ENCODE data around the gene TPP1. TPM values are rescaled to one million over a fixed set of nuclear protein-coding genes. Genes with fewer than 3 reads are reported as not detected.

Gene TPP1
- total and polyA plus RNA-seq, 10 of the 15 experiments (the other 5 are each of a cell fraction or from before 2014, with no cell fraction given), result 7.5 to 64.6 (median 38.3) TPM

- Histone ChIP-seq H3K27ac (ENCODE audit: control insufficient read depth, insufficient read depth) (no peak overlapping the region), H4K20me1 (ENCODE audit: control insufficient read depth, insufficient read depth) (no peaks in the 10 kb centered on the region), H3K4me2 (ENCODE audit: control insufficient read depth, insufficient read depth) (no peak overlapping the region), H3K4me1 (ENCODE audit: control insufficient read depth, insufficient read depth, low read length) (no peaks in the 10 kb centered on the region), H2AFZ (ENCODE audit: control insufficient read depth, low read depth, low read length) (no peak overlapping the region), H3K27me3 (replicated peaks in 1 of 2; ENCODE audit: control insufficient read depth in 2 of 2, insufficient read depth in 2 of 2, low read length in 1 of 2) (no peaks in the 10 kb centered on the region), H3K36me3 (ENCODE audit: control insufficient read depth in 2 of 2, insufficient read depth in 2 of 2, low read length in 1 of 2) (no peaks in the 10 kb centered on the region), H3K4me3 (no peak overlapping the region), H3K9me3 (replicated peaks; ENCODE audit: control insufficient read depth, insufficient read depth, low read length) (no peaks in the 10 kb centered on the region), H3K9ac (ENCODE audit: control insufficient read depth, insufficient read depth, low read length) (no peak overlapping the region), H3K79me2 (ENCODE audit: control insufficient read depth, insufficient read depth, low read length) (no peaks in the 10 kb centered on the region)
- 25% methylated on average over 4 of the region's 4 CpGs for WGBS (ENCODE audit: insufficient coverage, insufficient replicate concordance, low lambda C conversion rate, missing lambda C conversion rate)
- ChIA-PET POLR2A (interaction anchor here (0.9 to 2.6 kb wide), 2 partner anchors 54 to 62 kb away, joined by 3 to 7 read pairs; partner anchors contain the start of gene TAF10), RAD21 (ENCODE audit: unreplicated experiment) (interaction anchor here (0.6 to 2.9 kb wide), 6 partner anchors 14 to 226 kb away, joined by 3 to 17 read pairs (median 4); partner anchors contain the start of genes ILK and MRPL17), CTCF (interaction anchor here (0.6 to 3.6 kb wide), 8 partner anchors 11 to 135 kb away, joined by 3 to 40 read pairs (median 8); partner anchors contain the start of gene MRPL17), SMC1A (ENCODE audit: uncharacterized antibody, unreplicated experiment) (interaction anchor here (0.7 to 3.1 kb wide), 8 partner anchors 7 to 135 kb away, joined by 3 to 32 read pairs (median 9); partner anchors contain the start of gene MRPL17)
- in situ Hi-C loops (cut with MboI), result no loop called here
- no TSS peak for BruUV-seq (replicated peaks)
- TF ChIP-seq BMI1 (IDR thresholded peaks at IDR 0.05; ENCODE audit: borderline replicate concordance) (no peak), PKNOX1 (IDR thresholded peaks at IDR 0.05) (peak; percentile 62), JUNB (IDR thresholded peaks at IDR 0.05) (0 out of 2 replicates have a peak, but pooled peaks have one; percentile 15), MTA2 (IDR thresholded peaks at IDR 0.05; ENCODE audit: low read depth) (0 out of 2 replicates have a peak, but pooled peaks have one; percentile 15)
- no peak for DNase-seq (ENCODE audit: low read depth, low spot score)
- FAIRE-seq, result no peak
- intact Hi-C loops (cut with micrococcal nuclease; ENCODE audit: unreplicated experiment), result loop anchor here (2.0 to 5.0 kb wide), 2 partner anchors 54 to 134 kb away; partner anchors contain the start of gene TAF10
- peak; percentile 49 for ATAC-seq
Observed at GRCh38 chr11:6666302-6667183, 47.3 kb upstream of the TPP1 start.

Measured in GM12878 (cell line).